Measurements from ENCODE around the gene SDR9C7.
"Not testable (repeated sequence)": the region's sequence is repeated elsewhere in the genome, so short reads cannot be mapped to it uniquely, and the experiment has no call there.

SDR9C7 gene

DNA sequence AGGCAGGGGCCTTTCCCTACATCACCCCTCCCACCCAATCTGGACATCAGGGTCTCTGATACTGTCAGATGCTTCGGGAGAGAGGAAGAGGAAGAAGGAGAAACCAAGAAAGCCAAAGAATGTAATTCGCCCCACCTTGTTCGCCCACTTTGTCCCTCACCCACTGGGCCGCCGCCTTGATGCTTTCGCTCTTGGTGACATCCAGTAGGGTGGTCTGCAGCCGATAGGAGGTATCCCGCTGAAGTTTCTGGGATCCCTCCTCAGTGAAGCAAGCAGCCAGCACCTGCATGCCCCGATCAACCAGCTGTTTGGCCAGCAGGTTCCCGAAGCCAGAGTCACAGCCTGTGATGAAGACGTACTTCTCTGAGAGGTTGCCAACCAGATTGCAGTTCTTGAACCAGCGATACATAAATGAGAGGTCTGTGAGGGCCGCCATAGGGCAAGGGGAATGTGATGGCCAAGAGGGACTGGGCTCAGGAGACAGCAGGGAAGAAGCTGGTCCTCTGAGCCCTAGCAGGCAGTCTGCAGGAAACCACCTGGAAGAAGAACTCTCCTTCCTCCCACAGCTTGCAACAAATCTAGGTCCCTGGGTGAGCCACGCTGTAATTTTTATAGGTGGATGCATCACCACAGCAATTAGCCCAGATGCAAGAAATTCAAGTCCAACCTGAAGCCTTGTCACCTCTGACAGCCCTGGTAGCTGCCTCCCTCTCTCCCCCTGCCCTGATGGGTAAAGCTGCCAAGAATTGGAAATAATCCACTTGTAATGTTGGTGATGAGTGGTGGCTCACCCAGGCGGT lies at the start of gene SDR9C7:
TSS of gene SDR9C7 (minus strand) at position 583 of the 800 bp plus-strand sequence. CDS start at position 436, 147 bp downstream.
- H3K4me3 ChIP-seq (ENCODE audit: low read length), result no peak within 1 kb of the TSS
- DNase-seq (ENCODE audit: low read depth), result peak; percentile 65
- TF ChIP-seq, protein P1, sequence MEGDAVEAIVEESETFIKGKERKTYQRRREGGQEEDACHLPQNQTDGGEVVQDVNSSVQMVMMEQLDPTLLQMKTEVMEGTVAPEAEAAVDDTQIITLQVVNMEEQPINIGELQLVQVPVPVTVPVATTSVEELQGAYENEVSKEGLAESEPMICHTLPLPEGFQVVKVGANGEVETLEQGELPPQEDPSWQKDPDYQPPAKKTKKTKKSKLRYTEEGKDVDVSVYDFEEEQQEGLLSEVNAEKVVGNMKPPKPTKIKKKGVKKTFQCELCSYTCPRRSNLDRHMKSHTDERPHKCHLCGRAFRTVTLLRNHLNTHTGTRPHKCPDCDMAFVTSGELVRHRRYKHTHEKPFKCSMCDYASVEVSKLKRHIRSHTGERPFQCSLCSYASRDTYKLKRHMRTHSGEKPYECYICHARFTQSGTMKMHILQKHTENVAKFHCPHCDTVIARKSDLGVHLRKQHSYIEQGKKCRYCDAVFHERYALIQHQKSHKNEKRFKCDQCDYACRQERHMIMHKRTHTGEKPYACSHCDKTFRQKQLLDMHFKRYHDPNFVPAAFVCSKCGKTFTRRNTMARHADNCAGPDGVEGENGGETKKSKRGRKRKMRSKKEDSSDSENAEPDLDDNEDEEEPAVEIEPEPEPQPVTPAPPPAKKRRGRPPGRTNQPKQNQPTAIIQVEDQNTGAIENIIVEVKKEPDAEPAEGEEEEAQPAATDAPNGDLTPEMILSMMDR (IDR thresholded peaks at IDR 0.05; ENCODE audit: insufficient read depth, low read depth, low read length, missing control alignments), result no peak

DNA sequence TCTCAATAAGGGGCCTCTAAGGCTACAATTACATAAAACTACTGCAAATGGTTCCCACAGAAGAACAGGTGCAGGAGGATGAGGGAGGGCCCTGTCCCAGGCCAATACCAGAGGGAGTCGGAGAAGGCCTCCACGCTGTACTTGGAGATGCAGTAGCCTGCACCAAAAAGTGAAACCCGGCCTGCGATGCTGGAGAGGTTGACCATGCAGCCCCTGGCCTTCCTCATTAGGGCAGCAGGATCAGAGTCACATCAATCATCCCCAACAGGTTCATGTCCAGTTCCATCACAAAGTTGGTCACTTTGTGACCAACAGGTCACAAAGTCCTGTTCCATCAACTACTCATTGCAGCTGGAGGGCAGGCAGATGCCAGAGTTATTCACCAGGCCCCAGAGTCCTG lies 49.2 kb upstream of the SDR9C7 start:
- no peak for DNase-seq (ENCODE audit: low read depth)
- TF ChIP-seq, protein P1 (IDR thresholded peaks at IDR 0.05; ENCODE audit: insufficient read depth, low read depth, low read length, missing control alignments), result no peak
- no peak overlapping the region for H3K4me3 ChIP-seq (ENCODE audit: low read length)

DNA sequence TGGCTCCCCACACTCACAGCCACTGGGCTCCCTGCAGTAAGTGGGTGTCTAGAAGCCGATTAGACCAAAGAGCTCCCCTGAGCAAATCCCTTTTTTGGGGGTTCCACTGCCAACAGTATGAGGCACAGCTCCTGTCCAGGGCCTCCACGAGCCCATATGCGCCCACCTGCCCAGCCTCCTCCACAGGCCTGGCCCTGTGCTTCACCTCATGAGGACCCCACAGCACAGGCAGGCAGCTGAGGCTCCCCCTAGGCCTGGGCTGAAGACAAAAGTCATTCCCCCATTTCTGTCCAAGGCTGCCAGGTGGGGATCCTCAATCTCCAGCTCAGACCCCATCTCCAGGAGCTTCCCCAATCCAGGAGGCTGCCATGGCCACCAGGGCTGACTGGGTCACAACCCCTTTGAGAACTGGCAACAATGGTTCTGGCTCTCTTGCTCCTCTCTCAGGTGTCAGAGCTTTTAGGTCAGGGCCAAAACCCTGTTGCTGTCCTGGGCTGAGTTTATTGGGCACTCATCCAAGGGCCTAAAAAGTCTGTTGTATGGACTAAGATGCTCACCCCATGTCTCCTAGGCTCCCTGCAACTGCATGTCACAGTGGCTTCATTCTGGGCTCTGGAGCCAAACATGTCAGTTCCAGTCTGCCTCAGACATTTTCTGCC lies 48.5 kb upstream of the SDR9C7 start:
- not testable (repeated sequence) for DNase-seq (ENCODE audit: low read depth); H3K4me3 ChIP-seq (ENCODE audit: low read length)

DNA sequence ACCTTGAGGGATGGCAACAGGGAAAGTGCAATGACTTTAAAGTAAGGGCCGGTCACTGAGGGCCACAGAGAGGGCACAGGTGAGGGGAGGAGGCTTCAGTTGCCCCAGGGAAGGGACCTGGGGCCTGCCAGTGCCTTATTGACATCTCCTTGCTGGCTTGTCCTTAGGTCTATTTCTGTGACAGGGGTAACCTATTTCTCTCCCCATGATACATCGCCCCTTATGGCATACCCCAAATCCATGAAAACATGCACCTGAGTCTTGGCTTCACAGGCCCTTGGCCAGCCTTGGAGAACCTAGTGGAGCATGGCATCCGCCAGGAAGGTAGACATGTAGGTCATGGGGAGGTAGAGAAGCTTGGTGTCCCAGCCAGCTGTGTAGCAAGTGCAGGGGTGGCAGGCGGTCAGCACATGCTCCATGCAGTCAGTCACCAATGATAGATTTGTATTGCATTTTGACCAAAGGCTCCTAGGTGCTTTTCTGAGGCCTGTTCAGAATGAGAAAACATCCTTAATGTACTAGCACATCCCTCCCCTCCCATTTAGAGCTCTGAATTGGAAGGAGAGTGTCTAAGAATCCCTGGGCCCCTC lies 46.8 kb upstream of the SDR9C7 start:
- TF ChIP-seq, protein P1 (IDR thresholded peaks at IDR 0.05; ENCODE audit: insufficient read depth, low read depth, low read length, missing control alignments), result no peak
- H3K4me3 ChIP-seq (ENCODE audit: low read length), result no peak overlapping the region
- DNase-seq (ENCODE audit: low read depth), result no peak

DNA sequence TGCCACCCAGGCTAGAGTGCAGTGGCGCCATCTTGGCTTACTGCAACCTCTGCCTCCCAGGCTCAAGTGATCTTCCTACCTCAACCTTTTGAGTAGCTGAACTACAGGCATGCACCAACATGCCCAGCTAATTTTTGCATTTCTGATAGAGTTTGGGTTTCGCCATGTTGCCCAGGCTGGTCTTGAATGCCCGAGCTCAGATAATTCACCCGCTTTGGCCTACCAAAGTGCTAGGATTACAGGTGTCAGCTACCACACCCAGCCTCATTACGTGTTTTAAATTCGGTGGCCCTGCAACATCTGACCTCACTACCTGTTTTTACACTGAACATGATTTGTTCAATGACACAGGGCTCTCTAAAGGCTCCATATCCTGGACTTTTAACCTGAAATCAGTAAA lies 46.1 kb upstream of the SDR9C7 start:
- no peak overlapping the region for H3K4me3 ChIP-seq (ENCODE audit: low read length)
- peak; percentile 46 for DNase-seq (ENCODE audit: low read depth)
- TF ChIP-seq, protein P1 (IDR thresholded peaks at IDR 0.05; ENCODE audit: insufficient read depth, low read depth, low read length, missing control alignments), result no peak

DNA sequence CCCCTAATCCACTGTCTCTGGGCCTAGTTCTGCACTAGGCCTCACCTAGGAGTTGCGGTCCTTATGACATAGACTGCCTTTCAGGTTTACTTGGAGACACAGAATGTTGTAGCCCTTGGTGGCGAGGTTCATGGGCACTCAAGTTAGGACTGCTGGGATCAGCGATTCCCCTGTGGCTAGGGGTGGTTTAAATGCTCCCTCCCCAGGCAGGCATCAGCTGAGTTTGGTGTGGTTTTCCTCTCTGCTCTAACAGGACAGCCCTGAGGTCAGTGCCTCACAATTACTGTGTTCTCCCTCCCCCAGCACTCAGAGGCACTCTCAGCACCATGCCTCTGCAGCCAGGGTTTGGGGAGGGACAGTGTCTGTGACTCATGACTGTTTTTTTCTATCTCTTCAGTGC lies 45.4 kb upstream of the SDR9C7 start:
- TF ChIP-seq, protein P1 (IDR thresholded peaks at IDR 0.05; ENCODE audit: insufficient read depth, low read depth, low read length, missing control alignments), result no peak
- H3K4me3 ChIP-seq (ENCODE audit: low read length), result no peak overlapping the region
- DNase-seq (ENCODE audit: low read depth), result peak; percentile 36

DNA sequence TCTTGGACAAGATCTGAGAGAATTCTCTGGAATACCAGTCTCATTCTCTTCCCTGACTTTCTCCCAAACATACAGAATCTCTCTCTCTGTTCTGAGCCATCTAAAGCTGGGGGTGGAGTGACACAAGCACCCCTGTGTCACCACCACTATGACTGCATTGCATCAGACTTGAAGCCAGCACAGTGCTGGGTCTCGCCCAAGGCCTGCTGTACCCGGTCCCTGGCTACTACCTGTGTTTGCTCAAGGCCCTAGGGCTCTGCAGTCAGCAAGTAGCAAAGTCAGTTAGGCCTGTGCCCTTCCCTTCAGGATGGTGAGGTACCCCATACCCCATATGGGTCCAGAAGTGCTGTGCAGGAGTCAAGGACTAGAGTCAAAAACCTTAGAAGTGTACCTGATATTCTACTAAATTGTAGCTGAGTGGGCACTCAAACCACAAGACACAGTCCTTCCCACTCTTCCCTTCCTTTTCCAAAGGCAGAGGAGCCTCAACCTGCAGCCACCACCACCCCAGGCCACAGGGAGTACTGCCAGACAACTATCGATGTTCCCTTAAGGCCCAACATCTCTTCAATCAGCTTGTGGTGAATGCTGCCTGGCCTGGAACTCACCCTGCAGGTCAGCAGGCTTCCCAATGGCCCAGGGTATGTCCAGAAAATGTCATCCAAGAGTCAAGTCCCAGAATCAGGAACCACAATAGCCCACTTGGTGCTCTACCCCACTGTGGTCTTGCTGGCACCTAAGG lies 44.4 kb upstream of the SDR9C7 start:
- DNase-seq (ENCODE audit: low read depth), result no peak
- no peak overlapping the region for H3K4me3 ChIP-seq (ENCODE audit: low read length)
- TF ChIP-seq, protein P1 (IDR thresholded peaks at IDR 0.05; ENCODE audit: insufficient read depth, low read depth, low read length, missing control alignments), result no peak

DNA sequence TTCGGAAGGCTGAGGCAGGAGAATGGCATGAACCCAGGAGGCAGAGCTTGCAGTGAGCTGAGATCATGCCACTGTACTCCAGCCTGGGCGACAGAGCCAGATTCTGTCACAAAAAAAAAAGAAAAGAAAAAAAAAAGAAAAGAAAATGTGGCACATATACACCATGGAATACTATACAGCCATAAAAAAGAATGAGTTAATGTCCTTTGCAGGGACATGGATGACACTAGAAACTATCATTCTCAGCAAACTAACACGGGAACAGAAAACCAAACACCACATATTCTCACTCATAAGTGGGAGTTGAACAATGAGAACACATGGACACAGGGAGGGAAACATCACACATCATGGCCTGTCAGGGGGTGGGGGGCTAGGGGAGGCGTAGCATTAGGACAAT lies 43.2 kb upstream of the SDR9C7 start:
- H3K4me3 ChIP-seq (ENCODE audit: low read length); DNase-seq (ENCODE audit: low read depth): not testable (repeated sequence)

DNA sequence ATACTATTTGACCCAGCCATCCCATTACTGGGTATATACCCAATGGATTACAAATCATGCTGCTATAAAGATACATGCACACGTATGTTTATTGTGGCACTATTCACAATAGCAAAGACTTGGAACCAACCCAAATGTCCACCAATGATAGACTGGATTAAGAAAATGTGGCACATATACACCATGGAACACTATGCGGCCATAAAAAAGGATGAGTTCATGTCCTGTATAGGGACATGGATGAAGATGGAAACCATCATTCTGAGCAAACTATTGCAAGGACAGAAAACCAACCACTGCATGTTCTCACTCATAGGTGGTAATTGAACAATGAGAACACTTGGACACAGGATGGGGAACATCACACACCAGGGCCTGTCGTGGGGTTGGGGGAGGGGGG lies 40.0 kb upstream of the SDR9C7 start:
- not testable (repeated sequence) for DNase-seq (ENCODE audit: low read depth); H3K4me3 ChIP-seq (ENCODE audit: low read length)

DNA sequence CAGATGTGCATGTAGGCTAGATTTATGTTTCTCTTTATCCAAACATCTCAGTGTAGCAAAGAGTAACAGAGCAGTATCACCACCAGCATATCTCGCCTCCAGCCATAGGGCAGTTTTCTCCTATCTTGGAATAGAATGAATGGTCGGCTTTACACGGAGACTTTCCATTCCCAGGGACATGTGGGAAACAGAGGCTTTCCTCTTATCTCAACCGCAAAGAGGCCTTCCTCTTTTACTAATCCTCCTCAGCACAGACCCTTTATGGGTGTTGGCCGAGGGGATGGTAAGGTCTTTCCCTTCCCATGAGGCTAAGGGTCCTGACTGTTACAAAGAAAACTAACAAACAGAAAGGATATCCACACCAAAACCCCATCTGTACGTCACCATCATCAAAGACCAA lies 34.7 kb upstream of the SDR9C7 start:
- DNase-seq (ENCODE audit: low read depth); H3K4me3 ChIP-seq (ENCODE audit: low read length): not testable (repeated sequence)

Measured in epithelial cell of esophagus (primary cell).